GM19035 (cell line): ENCODE measurements around the gene ITIH6.
A peak's percentile ranks its signal among the peaks of the same experiment; 100 is the strongest.
"Not testable (repeated sequence)": the region's sequence is repeated elsewhere in the genome, so short reads cannot be mapped to it uniquely, and the experiment has no call there.

ENCODE experiments used
- ATAC-seq: cut with Tn5 transposase; IDR thresholded peaks from one replicate; pipeline ENCODE4 v1.9.1; 2021; ENCODE audit not compliant: unreplicated experiment

ITIH6 gene

GRCh38 chrX:54808605-54809483 lies 10.8 kb upstream of the ITIH6 start:
- ATAC-seq = peak; percentile 86

- peak; percentile 24 for ATAC-seq
These were observed 10.1 kb upstream of the ITIH6 start for GRCh38 chrX:54808109-54808604.

- no peak for ATAC-seq
These were observed 9.6 kb upstream of the ITIH6 start, which contains the start of gene MAGED2 for GRCh38 chrX:54807524-54808108. MAGED2 (plus strand) TSS chrX:54807745; CDS start chrX:54809332, 1,587 bp downstream.

GRCh38 chrX:54799046-54799445 lies 991 bp upstream of the ITIH6 start:
- ATAC-seq = no peak

- no peak for ATAC-seq
These were observed 3.3 kb downstream of the ITIH6 start for GRCh38 chrX:54794795-54795194.

GRCh38 chrX:54794028-54794427 lies 4.0 kb downstream of the ITIH6 start:
- no peak for ATAC-seq

GRCh38 chrX:54789405-54789804 lies 8.7 kb downstream of the ITIH6 start:
- ATAC-seq = not testable (repeated sequence)

GRCh38 chrX:54788446-54788845 lies 9.6 kb downstream of the ITIH6 start:
- no peak for ATAC-seq

- no peak for ATAC-seq
These were observed 11.1 kb downstream of the ITIH6 start for GRCh38 chrX:54786967-54787366.

GRCh38 chrX:54785901-54786300 lies 12.2 kb downstream of the ITIH6 start:
- ATAC-seq = no peak

- no peak for ATAC-seq
These were observed 20.9 kb downstream of the ITIH6 start for GRCh38 chrX:54776987-54777672.

- no peak for ATAC-seq
These were observed 22.0 kb downstream of the ITIH6 start for GRCh38 chrX:54776061-54776460.

GRCh38 chrX:54774391-54775094 lies 23.5 kb downstream of the ITIH6 start:
- ATAC-seq = not testable (repeated sequence)

- ATAC-seq = no peak
These were observed 39.7 kb downstream of the ITIH6 start for GRCh38 chrX:54758114-54759055.

GRCh38 chrX:54754854-54755253 lies 43.2 kb downstream of the ITIH6 start:
- no peak for ATAC-seq

- ATAC-seq = no peak
These were observed 49.4 kb downstream of the ITIH6 start for GRCh38 chrX:54748626-54749025.

- no peak for ATAC-seq
These were observed 50.2 kb downstream of the ITIH6 start for GRCh38 chrX:54747733-54748393.

GRCh38 chrX:54746928-54747327 lies 51.1 kb downstream of the ITIH6 start:
- no peak for ATAC-seq

- ATAC-seq = no peak
These were observed 52.4 kb downstream of the ITIH6 start for GRCh38 chrX:54745676-54746075.
